Measurements from ENCODE around the gene C3. TPM values are rescaled to one million over a fixed set of nuclear protein-coding genes. Genes with fewer than 3 reads are reported as not detected.

Gene C3
- total RNA-seq, 1 donor from 2014 or later, result 0.51 TPM

Other genes starting within 250 kb of the C3 start
- gene DENND1C, start 238.9 kb downstream of the C3 start, total RNA-seq, result not detected in 2 replicates
- gene TUBB4A, start 218.3 kb downstream of the C3 start, total RNA-seq, result not detected in 2 replicates
- gene TNFSF9, start 189.6 kb downstream of the C3 start, total RNA-seq, result 0.39 and 0.63 TPM in 2 replicates
- not detected in 2 replicates for gene CD70, start 129.5 kb downstream of the C3 start, total RNA-seq
- not detected in 2 replicates for gene TNFSF14, start 50.5 kb downstream of the C3 start, total RNA-seq
- gene GPR108, start 16.9 kb upstream of the C3 start, total RNA-seq, result 32.1 and 48.3 TPM in 2 replicates
- gene TRIP10, start 19.0 kb upstream of the C3 start, total RNA-seq, result 21.7 and 25.0 TPM in 2 replicates
- 3.2 and 3.8 TPM in 2 replicates for gene SH2D3A, start 46.8 kb upstream of the C3 start, total RNA-seq
- under 0.01 and 0.13 TPM in 2 replicates for gene VAV1, start 52.1 kb upstream of the C3 start, total RNA-seq
- gene ADGRE1, start 166.9 kb upstream of the C3 start, total RNA-seq, result not detected in 2 replicates